Fibroblast of the aortic adventitia (primary cell): ENCODE data around the gene MEF2B. TPM values are rescaled to one million over a fixed set of nuclear protein-coding genes. Genes with fewer than 3 reads are reported as not detected.
"Not testable (repeated sequence)": the region's sequence is repeated elsewhere in the genome, so short reads cannot be mapped to it uniquely, and the experiment has no call there.

Experiments used
- DNase-seq: peaks from one replicate; pipeline ENCODE4 v3.0.0-alpha.2; 2010; ENCODE audit warnings: low read depth
- H3K4me3 ChIP-seq: 2 replicates; pipeline ENCODE4 v1.5.1; 2011; ENCODE audit warnings: low read depth, mild to moderate bottlenecking, control low read depth, low read length, moderate library complexity
- CTCF ChIP-seq: IDR thresholded peaks from 2 replicates; pipeline ENCODE4 v1.5.1; 2011; ENCODE audit warnings: mild to moderate bottlenecking, low read length, control low read depth, inconsistent platforms; ENCODE audit not compliant: insufficient read depth
- total RNA-seq: library from RNA; depleted of rRNA; stranded (reverse); fragments of >200 nt; gene quantifications from 2 replicates; pipeline ENCODE4 v1.2.3, GENCODE V29; 2012; ENCODE audit warnings: low replicate concordance

The MEF2B gene
- total RNA-seq, 1 donor, result 0.27 TPM

GRCh38 chr19:19137556-19138108 lies 32.4 kb downstream of the MEF2B start:
- peak; percentile 10 for DNase-seq
- no peak for TF ChIP-seq CTCF
- H3K4me3 ChIP-seq, result peak overlapping the region; percentile 96

GRCh38 chr19:19135713-19136112 lies 34.4 kb downstream of the MEF2B start:
- not testable (repeated sequence) for H3K4me3 ChIP-seq, DNase-seq

GRCh38 chr19:19134687-19135158 lies 35.3 kb downstream of the MEF2B start:
- H3K4me3 ChIP-seq, result no peak overlapping the region
- no peak for TF ChIP-seq CTCF
- DNase-seq, result no peak

GRCh38 chr19:19133985-19134384 lies 36.1 kb downstream of the MEF2B start:
- no peak overlapping the region for H3K4me3 ChIP-seq
- no peak for DNase-seq
- TF ChIP-seq CTCF, result no peak

- no peak for DNase-seq
- no peak for TF ChIP-seq CTCF
- H3K4me3 ChIP-seq, result no peak overlapping the region
Observed at GRCh38 chr19:19132912-19133311, 37.2 kb downstream of the MEF2B start.

- TF ChIP-seq CTCF, result no peak
- DNase-seq, result no peak
- H3K4me3 ChIP-seq, result no peak overlapping the region
Observed at GRCh38 chr19:19131989-19132388, 38.1 kb downstream of the MEF2B start.

GRCh38 chr19:19126102-19126501 lies 44.0 kb downstream of the MEF2B start:
- no peak for DNase-seq
- TF ChIP-seq CTCF, result no peak
- H3K4me3 ChIP-seq, result no peak overlapping the region
